Stimulated activated CD4-positive, alpha-beta T cell treated with anti-CD3 and anti-CD28 coated beads, Interleukin-15, amount 100 ng/mL, for 1 hour (primary cell): ENCODE results near the gene PCSK6.
"Not testable (repeated sequence)": the region's sequence is repeated elsewhere in the genome, so short reads cannot be mapped to it uniquely, and the experiment has no call there.

Experiments used
- DNase-seq, 2 donors: peaks; one replicate each; pipeline ENCODE4 v3.0.0-alpha.2; 2020; ENCODE audit warnings: low read depth in 1 of 2, low spot score in 1 of 2

Gene PCSK6

DNA sequence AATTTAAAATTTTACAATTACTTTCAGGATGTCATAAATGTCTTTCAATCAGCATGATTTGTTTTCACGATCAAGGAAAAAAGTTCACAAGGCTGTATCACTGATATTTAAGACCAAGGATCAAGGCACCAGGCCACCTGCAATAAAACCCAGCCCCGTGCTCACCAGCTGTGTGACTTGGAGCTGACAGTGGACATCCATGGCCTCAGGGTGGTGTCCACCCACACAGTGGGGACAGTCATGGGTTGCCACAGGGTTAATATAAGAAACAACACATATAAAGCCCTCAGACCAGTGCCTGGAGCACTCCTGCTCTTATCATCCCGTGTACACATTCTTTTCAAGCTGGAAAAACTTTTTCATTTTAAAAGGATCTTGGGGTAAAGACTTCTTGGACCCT is 56.5 kb downstream of the PCSK6 start:
- no peak for DNase-seq

DNA sequence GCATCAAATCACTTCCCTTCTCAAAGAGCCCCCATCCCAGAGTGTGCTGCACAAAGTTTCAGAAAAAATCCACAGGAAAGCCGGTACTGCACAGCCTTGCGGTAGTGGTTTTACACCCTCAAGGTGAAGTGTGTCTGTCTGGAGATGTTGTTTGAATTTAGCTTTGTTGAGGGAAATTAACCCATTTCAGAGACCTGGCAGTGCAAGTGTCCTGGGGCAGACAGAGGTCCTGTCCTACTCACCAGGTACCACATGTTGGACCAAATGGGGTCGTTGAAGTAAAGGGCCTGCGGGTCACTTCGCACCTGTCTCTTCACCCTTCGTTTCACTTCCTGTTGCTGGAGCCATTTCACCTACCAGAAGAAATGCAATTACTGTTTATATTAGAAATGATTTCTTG is 57.8 kb downstream of the PCSK6 start:
- DNase-seq, result no peak

DNA sequence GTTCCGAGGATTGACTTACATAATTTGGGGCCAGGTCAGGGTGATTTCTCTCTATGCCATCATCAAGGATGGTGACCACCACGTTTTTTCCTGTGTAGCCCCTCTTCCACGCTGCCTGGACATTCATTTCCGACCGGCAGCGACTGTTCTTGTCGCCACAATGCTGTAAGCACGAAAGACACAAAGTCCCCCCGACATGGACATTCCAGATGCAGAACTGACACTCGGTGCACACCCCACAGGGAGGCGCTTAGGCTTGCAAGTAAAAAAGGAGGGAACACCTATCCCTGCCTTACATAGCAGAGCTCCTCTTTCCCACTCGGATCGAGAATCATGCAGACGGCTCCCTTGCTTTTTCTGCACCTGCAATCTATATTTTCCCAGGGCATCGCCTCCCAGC is 58.2 kb downstream of the PCSK6 start:
- no peak for DNase-seq

DNA sequence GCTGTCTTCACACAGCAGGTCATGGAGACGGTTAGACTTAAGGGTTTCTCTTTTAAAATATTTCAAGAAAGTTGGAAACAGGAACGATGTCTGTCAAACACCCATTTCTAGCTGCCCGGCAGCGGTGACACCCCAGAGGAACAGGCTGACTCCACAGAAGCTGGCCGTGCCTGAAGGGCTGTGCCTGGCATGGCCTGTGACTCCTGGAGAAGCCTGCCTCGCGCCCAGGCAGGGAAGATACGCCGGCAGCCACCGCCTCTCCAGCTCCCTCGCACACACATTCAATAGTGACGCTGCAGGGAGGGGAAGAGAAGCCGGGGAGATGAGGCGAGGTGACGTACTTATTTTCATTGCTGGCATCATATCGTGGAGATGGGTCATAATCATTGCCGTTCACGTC is 59.9 kb downstream of the PCSK6 start:
- no peak for DNase-seq

DNA sequence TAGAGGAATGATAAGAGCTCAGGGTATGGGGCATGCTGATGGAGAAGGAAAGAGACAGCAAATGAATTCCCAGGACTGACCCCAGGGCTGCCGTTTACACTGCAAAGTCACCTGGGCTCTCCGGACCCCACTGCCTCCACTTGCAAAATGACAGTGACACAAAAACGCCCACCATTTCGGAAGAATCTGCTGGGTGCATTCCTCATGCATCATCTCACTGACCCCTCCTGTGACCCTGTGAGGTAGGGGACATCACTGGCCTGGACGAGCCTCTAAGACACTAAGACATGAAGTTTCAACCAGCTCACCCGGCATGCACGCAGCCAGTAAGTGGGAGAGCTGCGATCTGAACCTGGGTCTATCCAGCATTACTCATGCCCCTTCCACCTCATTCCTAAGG is 60.3 kb downstream of the PCSK6 start:
- DNase-seq, result no peak

DNA sequence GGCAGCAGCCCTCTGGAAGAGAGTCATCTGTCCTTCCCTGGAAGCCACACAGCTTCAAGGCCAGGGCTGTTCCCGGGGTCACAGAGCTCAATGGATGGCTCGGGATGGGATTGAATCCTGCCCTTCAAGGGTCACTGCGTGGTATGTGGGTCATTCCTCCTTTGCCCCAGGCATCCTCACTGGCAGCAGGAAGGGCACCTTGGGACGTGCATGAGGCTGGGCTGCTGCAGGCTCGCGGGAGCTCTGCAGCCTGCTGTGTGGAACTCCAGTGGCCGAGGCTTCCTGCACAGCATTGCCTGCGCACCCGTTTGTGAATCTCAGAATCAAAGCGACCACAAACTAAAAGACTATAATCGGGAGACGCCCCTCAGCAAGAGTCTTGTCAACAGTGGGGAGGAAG is 60.7 kb downstream of the PCSK6 start:
- no peak for DNase-seq

DNA sequence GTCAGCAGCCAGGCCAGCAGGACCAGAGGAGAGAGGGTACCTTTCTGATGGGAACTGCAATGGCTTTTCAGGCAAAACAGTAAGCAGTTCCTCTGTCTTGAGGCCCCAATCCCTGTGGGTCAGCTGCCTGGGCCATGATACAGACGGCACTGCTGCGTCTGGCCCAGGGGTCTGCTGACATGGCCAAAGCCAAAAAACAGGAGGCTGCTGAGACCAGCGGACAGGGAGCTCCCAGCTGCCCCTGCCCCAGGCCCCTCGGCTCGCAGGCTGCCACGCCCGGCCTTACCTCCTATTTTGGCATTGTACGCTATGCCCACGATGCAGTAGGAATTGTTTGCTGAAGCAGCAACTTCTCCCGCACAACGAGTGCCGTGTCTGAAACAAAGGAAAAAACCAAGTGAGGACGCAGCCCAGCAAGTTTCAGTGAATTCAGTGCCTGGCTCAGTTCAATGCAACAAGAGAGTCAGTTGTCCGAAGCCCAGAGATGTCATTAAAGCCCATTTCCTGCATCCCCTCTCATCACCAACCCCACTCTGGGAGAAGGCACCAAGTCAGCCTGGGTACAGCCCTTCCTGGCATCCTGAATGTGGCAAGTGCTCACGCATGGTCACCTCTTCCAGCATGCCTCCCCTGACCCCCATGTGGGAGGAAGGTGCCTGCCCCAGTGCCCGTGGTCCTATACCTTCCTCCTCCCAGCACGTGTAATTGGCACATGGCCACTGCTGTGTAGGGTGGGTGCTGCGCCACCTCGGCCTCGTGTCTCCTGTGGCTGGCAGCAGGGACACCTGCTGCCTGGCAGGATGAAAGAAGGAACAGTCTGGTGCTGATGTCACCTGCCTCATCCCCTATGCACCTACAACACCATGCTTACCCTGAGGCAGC is 61.7 kb downstream of the PCSK6 start:
- no peak for DNase-seq

DNA sequence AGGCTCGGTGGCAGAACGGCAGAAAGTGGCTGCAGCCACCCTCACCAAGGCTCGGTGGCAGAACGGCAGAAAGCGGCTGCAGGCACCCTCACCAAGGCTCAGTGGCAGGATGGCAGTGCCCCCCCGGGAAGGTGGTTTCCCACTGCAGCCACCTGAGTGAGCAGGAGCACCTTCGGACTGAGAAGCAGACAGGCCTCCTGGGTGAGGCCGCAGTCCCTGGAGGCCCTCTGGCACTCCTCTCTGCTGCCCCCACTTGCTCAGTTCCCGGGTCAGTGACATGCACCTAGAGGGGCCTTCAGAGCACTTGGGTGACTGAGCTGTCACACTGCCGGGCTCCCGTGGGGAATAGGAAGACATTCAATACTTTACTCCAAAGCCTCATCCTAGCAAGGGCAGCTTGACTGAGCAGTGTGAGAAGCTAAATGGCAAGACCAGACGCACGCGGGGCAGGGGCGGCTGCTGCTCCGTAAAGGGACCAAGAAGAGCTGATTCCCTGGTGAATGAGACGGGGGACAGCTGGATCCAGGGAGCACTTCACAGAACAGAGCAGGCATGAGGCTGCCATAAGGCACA is 62.7 kb downstream of the PCSK6 start:
- DNase-seq, result no peak

DNA sequence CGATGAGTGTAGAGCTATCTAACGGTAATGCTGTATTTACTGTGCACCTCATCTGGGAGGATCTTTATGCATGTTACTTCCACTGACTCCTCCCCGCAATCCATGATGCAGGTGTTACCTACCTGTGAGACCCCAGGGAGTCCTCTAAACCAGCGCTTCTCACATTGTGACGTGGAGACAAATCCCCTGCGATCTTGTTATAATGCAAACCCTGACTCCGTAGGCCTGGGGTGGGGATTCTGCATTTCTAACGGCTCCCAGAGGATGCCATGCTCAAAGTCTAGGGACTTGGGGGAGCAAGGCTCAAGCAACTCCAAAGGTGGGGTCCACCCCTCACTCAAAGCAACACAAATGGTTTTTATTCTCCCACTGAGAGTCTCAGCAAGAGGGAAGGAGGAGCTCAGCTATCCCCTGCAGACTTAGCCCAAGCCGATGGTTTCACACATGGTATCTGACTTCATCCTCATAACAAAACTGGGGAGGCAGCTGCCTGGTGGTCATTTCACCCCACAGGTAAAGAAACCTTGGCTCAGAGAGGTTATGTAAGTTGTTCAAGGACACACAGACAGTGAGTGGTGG is 63.6 kb downstream of the PCSK6 start:
- DNase-seq, result no peak

DNA sequence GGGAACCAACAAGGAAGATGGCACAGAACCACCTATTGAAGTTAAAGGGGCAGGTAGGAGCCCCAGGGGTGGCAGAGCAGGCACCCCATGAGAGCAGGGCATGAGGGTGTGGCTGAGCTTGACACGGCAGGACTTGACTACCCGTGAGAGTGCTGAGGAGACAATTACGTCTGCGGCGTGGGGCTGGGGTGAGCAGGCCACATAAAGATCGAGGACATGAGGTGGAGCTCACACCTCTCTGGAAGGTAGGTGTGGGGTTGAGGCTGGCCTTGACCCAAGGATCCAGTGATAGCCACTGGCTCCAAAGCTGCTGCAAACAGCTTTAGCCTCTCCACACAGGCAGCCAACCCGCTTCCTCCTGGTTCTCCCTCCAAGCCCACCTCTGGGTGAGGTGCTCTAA is 64.5 kb downstream of the PCSK6 start:
- DNase-seq, result no peak

DNA sequence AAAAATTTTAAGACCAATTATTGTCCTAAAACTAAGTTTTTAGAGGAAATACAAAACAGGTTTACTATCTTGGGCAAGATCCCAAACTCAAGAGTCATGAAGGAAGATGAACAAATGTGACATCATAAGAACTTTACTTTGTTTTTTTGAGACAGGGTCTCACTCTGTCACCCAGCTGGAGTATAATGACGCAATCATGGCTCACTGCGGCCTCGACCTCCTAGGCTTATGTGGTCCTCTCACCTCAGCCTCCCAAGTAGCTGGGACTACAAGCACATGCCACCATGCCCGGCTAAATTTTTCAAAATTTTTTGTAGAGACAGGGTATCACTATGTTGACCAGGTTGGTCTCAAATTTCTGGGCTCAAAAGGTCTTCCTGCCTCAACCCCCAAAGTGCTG is 69.3 kb downstream of the PCSK6 start:
- DNase-seq, result no peak

DNA sequence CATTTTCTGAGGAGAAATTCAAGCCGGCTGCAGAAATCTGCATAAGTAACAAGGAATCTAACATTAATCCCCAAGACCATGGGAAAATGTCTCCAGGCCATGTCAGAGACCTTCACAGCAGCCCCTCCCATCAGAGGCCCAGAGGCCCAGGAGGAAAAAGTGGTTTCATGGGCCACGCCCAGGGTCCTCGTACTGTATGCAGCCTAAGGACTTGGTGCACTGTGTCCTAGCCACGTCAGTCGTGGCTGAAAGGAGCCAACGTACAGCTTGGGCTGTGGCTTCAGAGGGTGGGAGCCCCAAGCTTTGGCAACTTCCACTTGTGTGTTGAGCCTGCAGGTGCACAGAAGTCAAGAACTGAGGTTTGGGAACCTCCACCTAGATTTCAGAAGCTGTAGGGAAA is 73.0 kb downstream of the PCSK6 start:
- not testable (repeated sequence) for DNase-seq

DNA sequence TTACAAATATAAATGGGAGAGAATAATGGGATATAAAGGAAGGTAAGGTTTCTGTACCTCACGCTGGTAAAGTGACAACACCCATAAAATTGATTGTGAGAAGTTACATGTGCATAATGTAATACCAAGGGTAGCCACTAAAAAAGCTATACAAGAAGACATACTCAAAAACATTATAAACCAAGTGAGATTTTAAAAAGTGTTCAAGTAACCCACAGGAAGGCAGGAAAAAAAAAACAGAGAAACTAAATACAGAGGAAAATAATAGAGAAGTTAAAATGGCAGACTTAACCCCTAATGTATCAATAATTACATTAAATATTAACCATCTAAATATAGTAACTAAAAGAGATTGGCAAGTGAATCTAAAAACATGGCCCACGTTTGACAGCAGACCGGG is 76.3 kb downstream of the PCSK6 start:
- no peak for DNase-seq

DNA sequence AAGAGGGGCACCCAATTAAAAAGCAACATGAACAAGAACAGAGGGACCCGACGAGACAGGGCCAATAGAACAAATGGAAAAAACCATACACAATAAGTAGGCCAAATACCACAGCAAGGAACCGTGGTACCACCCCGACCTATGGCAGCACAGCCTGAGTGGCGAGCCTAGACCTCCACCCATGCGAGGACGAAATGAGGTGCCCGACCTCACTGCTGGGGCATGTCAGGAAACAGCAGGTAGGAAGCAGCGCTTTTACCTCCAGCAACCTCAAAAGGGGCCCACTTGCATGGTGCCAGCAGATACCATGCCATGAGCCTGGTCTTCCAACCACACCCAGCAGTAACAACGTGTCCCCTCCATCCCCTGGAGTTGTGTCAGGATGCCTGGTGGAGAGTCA is 77.9 kb downstream of the PCSK6 start:
- DNase-seq, result no peak

DNA sequence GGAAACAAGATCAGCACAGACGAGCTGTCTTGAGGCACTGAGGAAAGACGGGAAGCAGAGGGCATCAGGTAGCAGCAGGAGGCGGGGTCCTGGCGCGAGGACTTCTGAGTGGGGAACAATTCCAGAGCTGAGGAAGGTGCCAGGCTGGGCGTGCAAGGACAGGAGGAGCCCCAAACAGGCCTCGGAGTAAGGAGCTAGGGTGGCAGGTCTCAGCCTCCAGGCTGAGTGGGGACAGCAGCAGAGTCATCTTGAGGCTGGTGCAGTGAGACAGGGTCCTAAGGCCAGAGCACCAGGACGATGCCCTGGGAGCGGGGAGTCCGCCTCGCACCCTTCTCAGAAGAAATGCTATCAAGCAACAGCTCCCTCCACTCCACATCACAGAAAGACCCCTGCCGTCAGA is 78.4 kb downstream of the PCSK6 start:
- DNase-seq, result no peak

DNA sequence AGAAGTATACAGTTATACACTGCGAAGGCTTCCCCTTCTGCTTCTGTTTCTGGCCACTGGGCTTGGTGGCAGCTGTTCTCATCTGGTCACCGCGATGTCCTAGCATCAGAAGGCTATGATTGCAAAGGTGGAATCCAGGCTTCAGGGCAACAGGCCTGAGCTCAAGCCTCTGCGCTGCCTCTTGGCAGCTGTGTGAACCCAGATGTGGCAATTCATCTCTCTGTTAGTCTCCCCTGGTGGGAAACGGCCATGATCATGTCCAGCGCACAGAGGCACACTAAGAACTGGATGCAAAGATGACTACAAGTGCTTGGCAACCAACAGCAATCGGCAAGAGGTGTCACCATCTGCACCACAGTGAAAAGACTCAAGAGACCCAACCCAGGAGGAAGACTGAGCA is 78.9 kb downstream of the PCSK6 start:
- DNase-seq, result no peak

DNA sequence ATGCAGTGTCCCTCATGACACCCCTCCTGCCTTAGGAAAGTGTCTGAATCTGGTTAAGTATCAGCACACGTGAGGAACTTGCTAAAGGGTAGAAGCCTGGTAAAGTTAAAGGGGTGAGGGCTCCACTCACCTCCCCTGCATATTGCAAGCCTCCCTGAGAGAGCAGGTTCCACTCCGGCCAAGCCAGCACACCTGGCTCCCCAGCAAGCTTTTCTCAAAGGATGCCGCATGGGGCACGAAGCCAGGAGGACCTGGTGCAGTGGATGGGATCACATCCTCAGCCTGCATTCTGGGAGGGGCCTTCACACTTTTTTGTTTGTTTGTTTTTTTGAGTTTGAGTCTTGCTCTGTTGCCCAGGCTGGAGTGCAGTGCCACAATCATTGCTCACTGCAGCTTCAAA is 79.9 kb downstream of the PCSK6 start:
- no peak for DNase-seq

DNA sequence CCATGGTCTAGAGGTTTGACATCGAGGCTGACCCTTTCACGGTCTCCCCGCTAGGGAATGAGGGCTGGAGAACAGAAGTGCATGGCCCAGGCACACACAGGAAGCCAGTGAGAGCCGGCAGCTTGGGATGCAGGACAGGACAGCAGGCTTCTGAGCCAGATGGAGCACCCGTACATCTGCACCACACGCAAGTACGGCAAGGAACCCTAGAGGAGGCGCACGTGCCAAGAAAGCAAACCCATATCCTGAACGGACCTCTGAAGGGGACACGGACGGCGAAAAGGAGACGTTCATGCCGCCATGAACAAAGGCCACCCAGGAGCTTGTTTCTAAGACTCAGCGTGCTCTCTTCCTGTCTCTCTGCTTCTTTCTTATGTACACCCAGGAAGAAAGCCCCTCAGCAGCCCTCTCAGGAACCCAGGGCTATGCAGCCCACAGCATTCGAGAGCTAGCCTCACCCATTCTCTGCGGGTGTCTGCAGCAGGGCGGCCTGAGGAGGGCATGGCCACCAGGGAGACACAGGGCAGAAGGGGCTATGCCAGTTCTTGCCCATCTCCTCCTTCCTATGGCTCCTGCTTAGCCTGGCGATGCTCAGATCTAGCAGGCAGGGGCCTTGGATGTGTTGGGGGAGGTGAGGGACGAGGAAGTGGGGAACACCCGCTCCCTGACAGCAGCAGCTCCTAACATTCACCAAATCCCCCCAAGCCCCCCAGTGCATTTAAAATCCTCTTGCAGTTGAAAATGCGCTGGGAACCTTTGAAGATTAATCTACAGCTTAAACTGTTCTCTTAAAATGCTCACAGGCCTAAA is 81.3 kb downstream of the PCSK6 start:
- DNase-seq, result no peak

DNA sequence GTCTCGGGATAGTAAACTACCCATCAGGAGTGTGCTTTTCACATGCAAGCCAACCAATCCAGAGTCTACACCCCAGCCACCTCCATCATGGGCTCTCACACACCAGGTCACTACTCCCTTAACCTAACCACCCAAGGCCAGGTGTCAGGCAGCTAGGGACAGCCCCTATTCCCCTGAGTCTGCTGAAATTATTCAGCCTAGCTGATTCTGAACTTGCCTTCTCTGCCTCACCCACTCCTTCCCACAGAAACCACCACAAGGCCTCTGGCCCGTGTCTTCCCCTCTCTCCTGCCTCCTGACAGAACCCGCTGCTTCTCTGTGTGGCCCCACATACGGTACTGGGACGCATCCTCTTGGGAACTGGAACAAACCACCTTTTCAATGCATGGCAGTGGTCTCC is 82.1 kb downstream of the PCSK6 start:
- DNase-seq, result no peak

DNA sequence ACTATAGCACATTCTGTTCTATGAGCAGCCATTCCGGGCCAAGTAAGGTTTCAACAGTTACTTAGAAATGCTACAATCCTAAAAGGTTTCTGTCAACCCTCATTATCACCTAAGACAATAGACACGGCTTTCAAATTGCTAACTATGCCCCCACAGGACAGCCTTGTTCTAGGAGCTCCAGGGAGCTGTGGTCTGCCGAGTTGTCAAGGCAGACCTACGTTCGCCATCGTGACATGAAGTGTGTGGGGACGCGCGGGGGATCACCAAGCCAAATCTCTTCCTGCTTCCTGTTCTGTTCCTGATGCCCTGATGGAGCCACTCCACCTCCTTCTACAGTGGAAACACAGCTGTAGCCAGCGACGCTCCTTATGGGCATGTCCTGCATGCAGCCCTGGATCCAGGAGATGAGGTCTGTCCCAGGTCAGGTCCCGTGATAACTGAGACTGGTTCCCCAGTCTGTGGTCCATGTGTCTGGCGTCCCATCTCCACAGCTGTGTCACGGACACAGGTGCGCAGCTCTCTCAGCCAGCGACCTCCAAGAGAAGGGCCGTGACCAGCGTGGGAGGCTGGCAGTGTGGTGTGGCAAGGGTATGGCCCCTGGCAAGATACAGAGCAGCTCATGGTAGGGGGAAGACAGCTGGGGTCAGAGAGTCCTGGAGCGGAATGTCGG is 82.8 kb downstream of the PCSK6 start:
- DNase-seq, result no peak

DNA sequence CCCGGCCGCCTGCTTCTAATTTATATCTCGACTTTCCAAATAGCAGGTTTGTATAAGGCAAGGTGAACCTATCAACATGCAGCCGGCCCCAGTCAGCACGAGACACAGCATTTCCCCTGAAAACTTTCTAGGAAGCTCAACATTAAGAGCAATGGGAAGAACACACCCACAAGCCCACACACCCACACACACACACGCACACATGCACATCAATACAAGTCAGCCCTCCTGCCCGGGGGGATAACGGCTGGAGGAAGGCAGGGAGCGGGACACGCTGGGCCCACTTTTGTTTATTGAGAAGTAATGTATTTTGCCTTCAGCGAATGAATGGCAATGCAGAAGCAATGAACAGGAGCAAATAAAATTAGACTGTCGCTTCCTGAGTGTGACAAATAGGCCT is 83.5 kb downstream of the PCSK6 start:
- no peak for DNase-seq
